H9 (cell line): Measurements from ENCODE around the gene AIPL1. TPM values are rescaled to one million over a fixed set of nuclear protein-coding genes. Genes with fewer than 3 reads are reported as not detected.

Source experiments
- DNase-seq: peaks from one replicate; pipeline ENCODE4 v3.0.0-alpha.2; 2017
- H2AFZ ChIP-seq: one replicate; pipeline ENCODE4 v1.6.1; 2013; ENCODE audit warnings: mild to moderate bottlenecking, low read length, control low read depth, moderate library complexity
- H2AK5ac ChIP-seq: 2 replicates; pipeline ENCODE4 v1.6.1; 2013; ENCODE audit warnings: low read length, control low read depth, mixed read lengths; ENCODE audit not compliant: insufficient read length
- H2BK120ac ChIP-seq: one replicate; pipeline ENCODE4 v1.6.1; 2013; ENCODE audit warnings: low read depth, mild to moderate bottlenecking, low read length, control low read depth, inconsistent platforms; ENCODE audit not compliant: poor library complexity, severe bottlenecking
- H2BK12ac ChIP-seq: 2 replicates; pipeline ENCODE4 v1.6.1; 2013; ENCODE audit warnings: low read length, control low read depth, mixed read lengths, low read depth; ENCODE audit not compliant: insufficient read length
- H2BK15ac ChIP-seq: 2 replicates; pipeline ENCODE4 v1.6.1; 2013; ENCODE audit warnings: low read depth, low read length, control low read depth
- H2BK20ac ChIP-seq: one replicate; pipeline ENCODE4 v1.6.1; 2013; ENCODE audit warnings: low read depth, mild to moderate bottlenecking, low read length, control low read depth, inconsistent platforms; ENCODE audit not compliant: poor library complexity, severe bottlenecking
- H2BK5ac ChIP-seq: 2 replicates; pipeline ENCODE4 v1.6.1; 2013; ENCODE audit warnings: low read length, control low read depth, mixed read lengths; ENCODE audit not compliant: insufficient read length
- H3K14ac ChIP-seq: 2 replicates; pipeline ENCODE4 v1.6.1; 2013; ENCODE audit warnings: low read length, control low read depth; ENCODE audit not compliant: insufficient read depth
- H3K18ac ChIP-seq: 2 replicates; pipeline ENCODE4 v1.6.1; 2013; ENCODE audit warnings: low read depth, mild to moderate bottlenecking, mixed read lengths, low read length, control low read depth; ENCODE audit not compliant: insufficient read length
- H3K23ac ChIP-seq: 2 replicates; pipeline ENCODE4 v1.6.1; 2013; ENCODE audit warnings: low read length, control low read depth, mixed read lengths, low read depth; ENCODE audit not compliant: insufficient read length
- H3K23me2 ChIP-seq: 2 replicates; pipeline ENCODE4 v1.6.1; 2013; ENCODE audit warnings: low read depth, mild to moderate bottlenecking, mixed read lengths, low read length, control low read depth; ENCODE audit not compliant: insufficient read length, poor library complexity, severe bottlenecking
- H3K27ac ChIP-seq: 2 replicates; pipeline ENCODE4 v1.5.1; 2013; ENCODE audit warnings: low read length, control low read depth, mixed read lengths, low read depth; ENCODE audit not compliant: insufficient read length
- H3K27me3 ChIP-seq: 2 replicates; pipeline ENCODE4 v1.6.1; 2013; ENCODE audit warnings: low read length, control low read depth, inconsistent platforms; ENCODE audit not compliant: insufficient read depth
- H3K4ac ChIP-seq: 2 replicates; pipeline ENCODE4 v1.6.1; 2013; ENCODE audit warnings: low read depth, mild to moderate bottlenecking, control low read depth, inconsistent platforms, low read length, moderate library complexity
- H3K4me1 ChIP-seq: 2 replicates; pipeline ENCODE4 v1.6.1; 2013; ENCODE audit warnings: low read length, control low read depth, inconsistent platforms; ENCODE audit not compliant: insufficient read depth
- H3K4me2 ChIP-seq: 2 replicates; pipeline ENCODE4 v1.6.1; 2013; ENCODE audit warnings: low read length, control low read depth, mixed read lengths; ENCODE audit not compliant: insufficient read length, insufficient read depth
- H3K56ac ChIP-seq: 2 replicates; pipeline ENCODE4 v1.6.1; 2013; ENCODE audit warnings: low read depth, mild to moderate bottlenecking, mixed read lengths, low read length, control low read depth; ENCODE audit not compliant: insufficient read length
- H3K79me1 ChIP-seq: 2 replicates; pipeline ENCODE4 v1.6.1; 2013; ENCODE audit warnings: low read depth, mild to moderate bottlenecking, moderate library complexity, low read length, control low read depth, inconsistent platforms; ENCODE audit not compliant: insufficient read depth, poor library complexity, severe bottlenecking
- H3K79me2 ChIP-seq: 2 replicates; pipeline ENCODE4 v1.6.1; 2013; ENCODE audit warnings: low read length, control low read depth, inconsistent platforms; ENCODE audit not compliant: insufficient read depth
- H3K9ac ChIP-seq: 2 replicates; pipeline ENCODE4 v1.6.1; 2013; ENCODE audit warnings: low read length, control low read depth, mixed read lengths; ENCODE audit not compliant: insufficient read length; ENCODE audit errors: extremely low read depth
- H3K9me3 ChIP-seq: one replicate; pipeline ENCODE4 v1.6.1; 2013; ENCODE audit warnings: low read depth, low read length, inconsistent platforms; ENCODE audit not compliant: control insufficient read depth
- H3T11ph ChIP-seq: one replicate; pipeline ENCODE4 v1.6.1; 2013; ENCODE audit warnings: mild to moderate bottlenecking, low read length, control low read depth, inconsistent platforms
- H4K20me1 ChIP-seq: one replicate; pipeline ENCODE4 v1.6.1; 2013; ENCODE audit not compliant: control insufficient read depth, insufficient read length, insufficient read depth
- H4K5ac ChIP-seq: 2 replicates; pipeline ENCODE4 v1.6.1; 2013; ENCODE audit warnings: low read depth, mild to moderate bottlenecking, mixed read lengths, low read length, control low read depth; ENCODE audit not compliant: insufficient read length
- H4K8ac ChIP-seq: replicated peaks from 2 replicates; pipeline ENCODE4 v1.6.1; 2013; ENCODE audit warnings: low read length, control low read depth, mixed read lengths, low read depth; ENCODE audit not compliant: insufficient read length
- H4K91ac ChIP-seq: 2 replicates; pipeline ENCODE4 v1.6.1; 2013; ENCODE audit warnings: low read depth, mild to moderate bottlenecking, moderate library complexity, mixed read lengths, low read length, control low read depth; ENCODE audit not compliant: insufficient read length
- H3K27ac Mint-ChIP-seq, 3 experiments: 2 replicates in 2 of 3; 3 replicates in 1 of 3; pipeline ENCODE4 v1.8.0; 2020 to 2021; ENCODE audit warnings: mixed read lengths in 3 of 3, mild to moderate bottlenecking in 1 of 3, moderate library complexity in 1 of 3
- H3K27me3 Mint-ChIP-seq: 2 replicates; pipeline ENCODE4 v1.8.0; 2021; ENCODE audit warnings: low read depth, mild to moderate bottlenecking, moderate library complexity, mixed read lengths
- H3K36me3 Mint-ChIP-seq, 3 experiments: 2 replicates in 2 of 3; 3 replicates in 1 of 3; pipeline ENCODE4 v1.8.0; 2020 to 2021; ENCODE audit warnings: low read depth in 3 of 3, mixed read lengths in 3 of 3; ENCODE audit not compliant: insufficient read depth in 1 of 3
- H3K4me1 Mint-ChIP-seq, 2 experiments: 2 replicates each; pipeline ENCODE4 v1.8.0; 2020; ENCODE audit warnings: mixed read lengths in 2 of 2
- H3K4me3 Mint-ChIP-seq, 2 experiments: 2 replicates in 1 of 2; 3 replicates in 1 of 2; pipeline ENCODE4 v1.8.0; 2020 to 2021; ENCODE audit warnings: mild to moderate bottlenecking in 2 of 2, mixed read lengths in 2 of 2, moderate library complexity in 1 of 2
- H3K9me3 Mint-ChIP-seq, 2 experiments: 2 replicates in 1 of 2; 3 replicates in 1 of 2; pipeline ENCODE4 v1.8.0; 2020; ENCODE audit warnings: mild to moderate bottlenecking in 2 of 2, mixed read lengths in 2 of 2, moderate library complexity in 1 of 2
- CTCF ChIP-seq: fragments of 200-600 bp; sonication (generic); conservative IDR thresholded peaks from 3 replicates; pipeline ENCODE4 v1.8.0; 2021; ENCODE audit warnings: antibody characterized with exemption, mild to moderate bottlenecking
- WGBS: extraction: QIAGEN DNeasy Blood & Tissue Kit; methylation state at CpG from one replicate; pipeline ENCODE4 v1.1.7; 2013; ENCODE audit warnings: missing lambda C conversion rate, low lambda C conversion rate, mixed read lengths; ENCODE audit not compliant: insufficient read length; ENCODE audit errors: extremely low coverage; 5-methylcytosine and 5-hydroxymethylcytosine counted together
- total RNA-seq: library from RNA; stranded (reverse); gene quantifications from 2 replicates; pipeline ENCODE4 v1.2.1, GENCODE V29; 2021

AIPL1 gene
- total RNA-seq, 1 experiment from 2014 or later: 0.57 TPM

- no peak overlapping the region for H4K91ac ChIP-seq
- 0 out of 7 replicates have a peak overlapping the region, but pooled peaks of 1 of the 3 experiments have one; percentile 30 for H3K27ac Mint-ChIP-seq
- H2AFZ ChIP-seq: no peak overlapping the region
These were observed 1.0 kb upstream of the AIPL1 start for GRCh38 chr17:6435968-6436367.

More at GRCh38 chr17:6435968-6436367, 1.0 kb upstream of the AIPL1 start:
- Histone ChIP-seq H3K9ac (no peak overlapping the region), H3K18ac (no peak overlapping the region), H2BK120ac (no peak overlapping the region), H3K23me2 (no peaks in the 10 kb centered on the region), H3K27me3 (no peaks in the 10 kb centered on the region), H4K8ac (no peak overlapping the region), H2BK12ac (no peak overlapping the region), H2BK20ac (no peak overlapping the region), H3K14ac (no peak overlapping the region), H2BK5ac (no peak overlapping the region), H3K27ac (no peak overlapping the region), H3K4me1 (peaks cover 5% of the 10 kb centered on the region; the same call in 1 of the 2 replicates), H4K20me1 (no peaks in the 10 kb centered on the region), H3K23ac (no peak overlapping the region), H3K9me3 (no peaks in the 10 kb centered on the region), H3K79me2 (no peaks in the 10 kb centered on the region), H3K56ac (no peak overlapping the region), H4K5ac (no peak overlapping the region), H3K4ac (no peak overlapping the region), H3T11ph (no peak overlapping the region), H2AK5ac (no peak overlapping the region), H2BK15ac (no peak overlapping the region), H3K4me2 (no peak overlapping the region), H3K79me1 (no peaks in the 10 kb centered on the region)
- Mint-ChIP-seq H3K4me3 (no peak overlapping the region), H3K9me3 (peaks cover 6 to 13% of the 10 kb centered on the region in 2 experiments), H3K36me3 (peaks cover 4 to 16% (median 7%) of the 10 kb centered on the region in 3 experiments; a peak in 6 of 7 replicates), H3K27me3 (peaks cover 1% of the 10 kb centered on the region), H3K4me1 (peaks cover 45 to 56% of the 10 kb centered on the region in 2 experiments)
- DNase-seq: peak; percentile 92
- WGBS: no CpG with 5 or more reads among the region's 9 CpGs
- peak; percentile 88 for TF ChIP-seq CTCF
